ENCODE results near the gene SLC66A1. TPM values are rescaled to one million over a fixed set of nuclear protein-coding genes. Genes with fewer than 3 reads are reported as not detected.

The SLC66A1 gene
- total RNA-seq, 1 experiment from 2014 or later: 24.0 TPM

- Histone ChIP-seq H3K4me1 (no peaks in the 10 kb centered on the region), H3K9me3 (no peaks in the 10 kb centered on the region), H3K36me3 (ENCODE audit: control insufficient read depth, insufficient read depth, low read length) (peaks cover 1% of the 10 kb centered on the region), H3K27me3 (replicated peaks; ENCODE audit: control insufficient read depth, insufficient read depth, low read length) (no peaks in the 10 kb centered on the region), H3K4me3 (ENCODE audit: low read depth, low read length) (no peak overlapping the region)
- intact Hi-C loops (cut with micrococcal nuclease; ENCODE audit: unreplicated experiment): loop anchor here (10.0 kb wide), 1 partner anchor 59 kb away; the partner anchor contains the start of genes EMC1 and MRTO4
- Mint-ChIP-seq H3K27ac (ENCODE audit: unreplicated experiment) (peak overlapping the region; percentile 29), H3K27me3 (ENCODE audit: insufficient read depth, unreplicated experiment) (no peaks in the 10 kb centered on the region), H3K4me3 (ENCODE audit: unreplicated experiment) (peak overlapping the region; percentile 84), H3K36me3 (ENCODE audit: insufficient read depth, unreplicated experiment) (peaks cover 6% of the 10 kb centered on the region), H3K9me3 (ENCODE audit: unreplicated experiment) (no peaks in the 10 kb centered on the region), H3K4me1 (ENCODE audit: low read depth, unreplicated experiment) (peaks cover 15% of the 10 kb centered on the region)
- POLR2A ChIA-PET: interaction anchor here (0.5 kb wide), 1 partner anchor 306 kb away, joined by 3 read pairs; no protein-coding TSS in a partner anchor
- CTCF ChIA-PET: interaction anchor here (0.6 kb wide), 1 partner anchor 298 kb away, joined by 3 read pairs; no protein-coding TSS in a partner anchor
- TSS peak; percentile 61 for BruUV-seq (replicated peaks)
- no peak for DNase-seq
- TF ChIP-seq CTCF (IDR thresholded peaks at IDR 0.05; ENCODE audit: insufficient read depth in 1 of 2, low read depth in 1 of 2, low read length in 1 of 2, severe bottlenecking in 1 of 2, unreplicated experiment in 1 of 2): no peak
Observed at GRCh38 chr1:19313636-19313959, 1.5 kb downstream of the SLC66A1 start.

GRCh38 chr1:19313961-19314882, 2.1 kb downstream of the SLC66A1 start:
- Mint-ChIP-seq H3K27ac (ENCODE audit: unreplicated experiment) (no peak overlapping the region), H3K4me3 (ENCODE audit: unreplicated experiment) (no peak overlapping the region), H3K36me3 (ENCODE audit: insufficient read depth, unreplicated experiment) (peaks cover under 1% of the 10 kb centered on the region), H3K4me1 (ENCODE audit: low read depth, unreplicated experiment) (peaks cover 15% of the 10 kb centered on the region), H3K9me3 (ENCODE audit: unreplicated experiment) (no peaks in the 10 kb centered on the region), H3K27me3 (ENCODE audit: insufficient read depth, unreplicated experiment) (no peaks in the 10 kb centered on the region)
- BruUV-seq (replicated peaks): no TSS peak
- intact Hi-C loops (cut with micrococcal nuclease; ENCODE audit: unreplicated experiment): loop anchor here (10.0 kb wide), 1 partner anchor 59 kb away; the partner anchor contains the start of genes EMC1 and MRTO4
- TF ChIP-seq CTCF (IDR thresholded peaks at IDR 0.05; ENCODE audit: insufficient read depth in 1 of 2, low read depth in 1 of 2, low read length in 1 of 2, severe bottlenecking in 1 of 2, unreplicated experiment in 1 of 2): no peak
- POLR2A ChIA-PET: interaction anchor here (0.5 kb wide), 1 partner anchor 306 kb away, joined by 3 read pairs; no protein-coding TSS in a partner anchor
- H3K36me3 ChIP-seq (ENCODE audit: control insufficient read depth, insufficient read depth, low read length): peaks cover 1% of the 10 kb centered on the region
- H3K27me3 ChIP-seq (replicated peaks; ENCODE audit: control insufficient read depth, insufficient read depth, low read length): no peaks in the 10 kb centered on the region
- H3K4me1 ChIP-seq: no peaks in the 10 kb centered on the region
- CTCF ChIA-PET: no interaction called here
- no peaks in the 10 kb centered on the region for H3K9me3 ChIP-seq
- no peak overlapping the region for H3K4me3 ChIP-seq (ENCODE audit: low read depth, low read length)
- no peak for DNase-seq

GRCh38 chr1:19315378-19316198, 3.5 kb downstream of the SLC66A1 start:
- no peaks in the 10 kb centered on the region for H3K4me1 ChIP-seq
- ChIA-PET POLR2A (no interaction called here), CTCF (no interaction called here)
- H3K27me3 ChIP-seq (replicated peaks; ENCODE audit: control insufficient read depth, insufficient read depth, low read length): no peaks in the 10 kb centered on the region
- Mint-ChIP-seq H3K9me3 (ENCODE audit: unreplicated experiment) (no peaks in the 10 kb centered on the region), H3K27me3 (ENCODE audit: insufficient read depth, unreplicated experiment) (no peaks in the 10 kb centered on the region), H3K36me3 (ENCODE audit: insufficient read depth, unreplicated experiment) (peaks cover under 1% of the 10 kb centered on the region), H3K4me3 (ENCODE audit: unreplicated experiment) (no peak overlapping the region), H3K27ac (ENCODE audit: unreplicated experiment) (no peak overlapping the region), H3K4me1 (ENCODE audit: low read depth, unreplicated experiment) (peaks cover 14% of the 10 kb centered on the region)
- H3K4me3 ChIP-seq (ENCODE audit: low read depth, low read length): no peak overlapping the region
- no peak for DNase-seq
- peaks cover 1% of the 10 kb centered on the region for H3K36me3 ChIP-seq (ENCODE audit: control insufficient read depth, insufficient read depth, low read length)
- no peak for TF ChIP-seq CTCF (IDR thresholded peaks at IDR 0.05; ENCODE audit: insufficient read depth in 1 of 2, low read depth in 1 of 2, low read length in 1 of 2, severe bottlenecking in 1 of 2, unreplicated experiment in 1 of 2)
- intact Hi-C loops (cut with micrococcal nuclease; ENCODE audit: unreplicated experiment): loop anchor here (10.0 kb wide), 1 partner anchor 61 kb away; the partner anchor contains the start of genes EMC1 and MRTO4
- BruUV-seq (replicated peaks): no TSS peak
- H3K9me3 ChIP-seq: no peaks in the 10 kb centered on the region
